Left colon (tissue), 2 donors: ENCODE measurements around the gene WARS2. TPM values are rescaled to one million over a fixed set of nuclear protein-coding genes. Genes with fewer than 3 reads are reported as not detected.

ENCODE experiments used
- ATAC-seq: fragments of 200-7000 bp; cut with Tn5 transposase; one replicate; pipeline ENCODE4 v1.9.1; 2020; ENCODE audit warnings: mild to moderate bottlenecking, moderate library complexity
- DNase-seq, 2 donors: peaks; one replicate each; pipeline ENCODE4 v3.0.0-alpha.2; 2020
- intact Hi-C, 2 donors: fragments of 100-400 bp; cut with DNase I in 1 of 2; cut with micrococcal nuclease in 1 of 2; formaldehyde crosslinking; loops; one replicate each; pipeline versions ENCODE4 v1.11.2 to v1.14.0; 2022; cut with DNase I, micrococcal nuclease
- total RNA-seq, 2 donors: library from RNA; stranded (reverse); fragmentation: NEBNext Ultra II Directional; extraction: Animal tissue kit (Norgen Biotek cat#: 25700); gene quantifications; one replicate each; pipeline ENCODE4 v1.2.1, GENCODE V29; 2021
- donor health status: DM: no; HTN: no; CAD: no.
- donor health status: DM: yes; HTN: yes; CAD: no.

The WARS2 gene
- total RNA-seq, 2 donors from 2014 or later, result 13.5 to 13.7 TPM

DNA sequence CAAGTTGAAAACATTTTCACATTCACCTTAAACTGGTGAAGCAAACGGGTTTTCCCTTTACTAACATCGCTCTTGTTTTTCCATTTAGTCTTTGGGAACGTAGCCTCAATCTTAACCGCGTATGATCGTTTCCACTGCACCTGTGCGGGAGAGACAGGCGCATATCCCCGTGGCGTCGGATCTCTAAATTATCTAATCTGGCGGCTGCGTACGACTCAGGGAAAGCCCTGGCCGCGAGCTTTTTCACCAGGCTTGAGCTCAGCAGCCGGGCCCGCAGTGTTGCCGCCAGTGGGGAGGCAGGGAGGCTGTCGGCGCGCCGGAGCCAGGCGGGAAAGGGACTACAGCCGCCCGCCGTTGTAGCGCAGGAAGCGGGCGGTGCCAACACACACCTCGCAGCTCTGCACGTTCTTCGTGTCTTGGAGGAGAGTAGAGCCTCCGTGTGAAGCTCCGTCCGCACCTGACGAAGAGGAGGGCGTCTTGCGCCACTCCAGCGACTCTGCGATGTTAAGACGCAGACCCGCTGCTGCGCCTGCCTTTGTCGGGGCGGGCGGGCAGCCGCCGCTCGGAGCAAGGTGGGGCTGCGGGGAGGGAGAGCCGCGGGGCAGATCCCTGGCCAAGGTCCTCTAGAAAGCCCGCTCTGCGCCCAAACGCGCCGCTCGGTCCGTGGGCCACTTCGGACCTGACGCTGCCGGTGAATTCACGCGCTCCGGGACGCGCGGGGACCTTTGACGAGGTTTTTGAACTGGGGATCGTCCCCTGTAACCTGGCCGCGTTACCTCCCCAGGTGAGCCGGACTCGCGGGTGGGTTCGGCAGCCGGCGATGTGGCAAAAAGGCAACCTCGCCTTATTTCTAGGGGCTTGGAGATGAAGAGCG is 133.8 kb downstream of the WARS2 start:
- intact Hi-C loops, result loop anchor here in 1 of 2 donors (5.0 kb wide), 1 partner anchor 854 kb away; no protein-coding TSS in a partner anchor
- no peak for ATAC-seq
- no peak for DNase-seq

DNA sequence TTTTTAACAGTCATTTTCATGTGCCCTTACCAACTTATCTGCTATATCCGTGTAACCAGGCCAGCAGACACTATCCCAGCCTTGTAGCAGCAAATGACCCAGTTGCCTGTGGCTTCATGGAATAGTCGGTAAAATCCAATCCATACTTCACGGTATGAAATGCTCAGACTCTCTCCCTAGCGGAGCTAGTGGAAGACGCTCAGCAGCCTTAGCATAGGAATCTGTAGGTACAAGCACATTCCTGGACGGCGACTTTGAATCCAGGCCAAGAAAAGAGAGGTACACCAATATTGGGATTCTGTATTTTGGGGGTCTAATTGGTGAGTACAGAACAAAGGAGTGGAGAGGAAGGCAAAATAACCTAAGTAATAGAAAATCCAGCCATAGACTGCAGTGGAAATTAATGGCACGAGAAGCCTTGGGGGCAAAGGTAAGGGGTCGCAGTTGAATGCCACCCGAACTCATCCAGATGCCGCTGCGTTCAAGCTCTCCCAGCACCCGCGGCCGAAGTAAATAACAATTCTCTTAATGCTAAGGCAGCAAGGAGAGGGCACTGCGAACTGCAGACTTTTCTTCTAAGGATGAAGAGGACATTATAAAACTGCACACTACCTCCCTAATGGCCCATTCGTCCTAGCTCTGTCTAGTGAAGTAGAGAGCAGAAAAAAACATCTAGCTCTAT is 134.6 kb downstream of the WARS2 start:
- intact Hi-C loops, result loop anchor here in 1 of 2 donors (5.0 kb wide), 1 partner anchor 854 kb away; no protein-coding TSS in a partner anchor
- DNase-seq, result no peak

DNA sequence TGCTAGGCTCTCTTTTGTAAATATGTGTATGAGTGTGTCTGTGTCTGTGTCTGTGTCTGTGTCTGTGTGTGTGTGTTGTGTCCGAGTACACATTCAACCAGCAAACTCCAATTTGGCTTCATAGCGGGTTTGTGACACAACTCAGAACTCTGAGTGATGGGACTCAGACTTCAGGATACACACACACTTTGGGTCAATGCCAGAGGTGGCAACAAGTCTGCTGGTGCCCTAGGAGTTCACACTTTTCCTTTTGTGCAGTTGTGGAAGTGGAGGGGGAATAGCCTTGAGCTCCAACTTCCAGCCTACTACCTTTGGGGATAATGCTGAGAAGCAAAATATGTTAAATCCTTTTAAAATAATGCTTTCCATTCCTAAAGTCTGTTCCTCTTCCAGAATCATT is 135.7 kb downstream of the WARS2 start:
- DNase-seq, result no peak
- intact Hi-C loops, result loop anchor here in 1 of 2 donors (5.0 kb wide), 1 partner anchor 852 kb away; no protein-coding TSS in a partner anchor
- no peak for ATAC-seq

More for the DNA sequence above, 134.6 kb downstream of the WARS2 start:
- no peak for ATAC-seq

DNA sequence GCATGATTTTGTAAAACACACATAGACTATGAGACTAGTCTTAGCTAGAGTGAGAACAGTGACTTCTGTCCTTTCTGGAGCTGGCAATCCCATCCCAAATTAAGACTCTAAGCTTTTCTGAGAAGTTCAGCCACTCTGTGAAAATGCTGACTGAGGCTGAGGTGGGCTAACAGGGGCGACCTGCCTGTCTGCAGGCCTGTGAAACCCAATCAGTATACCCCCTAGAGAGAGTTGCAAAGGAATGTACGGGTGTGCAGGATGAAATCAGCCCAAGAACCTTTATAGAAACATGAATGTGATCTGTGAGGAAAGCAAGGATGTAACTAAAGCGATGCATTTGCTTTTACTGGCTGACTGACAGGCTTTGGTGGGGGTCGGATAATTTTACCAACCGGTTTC is 136.3 kb downstream of the WARS2 start:
- DNase-seq (no peak), ATAC-seq (no peak)
- intact Hi-C loops, result no loop called here

DNA sequence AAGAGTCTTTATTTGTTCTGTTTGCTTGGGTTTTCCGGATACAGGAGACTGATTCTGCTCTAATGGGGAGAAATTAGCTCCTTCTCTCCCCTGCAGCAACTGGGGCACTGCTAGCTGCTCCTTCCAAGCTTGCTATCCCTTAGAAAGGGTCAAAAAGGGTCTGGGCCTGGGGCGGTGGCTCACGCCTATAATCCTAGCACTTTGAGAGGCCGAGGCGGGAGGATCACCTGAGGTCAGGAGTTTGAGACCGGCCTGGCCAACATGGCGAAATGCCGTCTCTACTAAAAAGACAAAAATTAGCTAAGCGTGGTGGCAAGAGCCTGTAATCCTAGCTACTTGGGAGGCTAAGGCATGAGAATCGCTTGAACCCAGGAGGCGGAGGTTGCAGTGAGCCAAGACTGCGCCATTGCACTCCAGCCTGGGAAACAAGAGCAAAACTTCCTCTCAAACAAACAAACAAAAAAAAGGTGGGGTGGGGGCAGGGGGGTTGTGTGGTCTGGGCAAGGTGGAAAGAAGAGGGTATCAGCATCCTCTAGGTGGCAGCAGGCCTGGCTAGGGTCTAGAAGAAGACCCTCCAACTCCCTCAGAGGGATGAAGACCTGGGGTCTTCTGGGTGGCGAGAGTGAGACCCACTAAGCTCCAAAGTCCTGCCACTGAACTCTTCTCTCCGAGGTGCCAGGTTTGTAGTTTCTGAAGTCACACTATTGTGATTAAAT is 136.9 kb downstream of the WARS2 start:
- ATAC-seq (no peak), DNase-seq (no peak)
- intact Hi-C loops, result no loop called here

DNA sequence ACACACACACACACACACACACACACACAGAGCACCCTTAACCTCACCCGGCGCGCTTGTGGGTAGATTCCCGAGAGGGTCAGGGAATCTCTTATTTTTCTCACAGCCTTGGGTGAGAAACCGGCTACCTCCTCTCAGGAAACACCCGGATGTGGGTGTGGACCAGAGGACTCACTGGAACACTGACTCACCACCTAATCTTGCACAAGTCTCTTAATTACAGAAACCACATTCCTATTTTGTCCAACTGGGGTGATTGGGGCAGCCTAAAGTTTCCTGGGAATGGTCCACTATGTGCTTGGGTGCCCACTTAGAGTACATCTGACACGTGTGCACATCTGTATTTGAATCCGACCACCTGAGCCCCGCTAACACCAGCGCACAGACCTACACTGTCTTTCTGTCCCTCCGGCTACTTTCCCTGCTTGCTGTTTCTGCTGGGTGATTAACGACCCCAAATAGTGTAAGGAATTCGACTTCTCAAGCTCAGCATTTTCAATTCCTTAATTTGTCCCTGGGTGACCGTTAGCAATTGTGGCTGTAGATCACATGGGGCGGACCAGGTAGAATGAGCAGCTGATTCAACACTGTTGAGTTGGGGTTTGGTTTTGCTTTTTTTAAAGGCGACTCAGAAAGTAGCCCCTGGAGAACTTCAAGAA is 138.3 kb downstream of the WARS2 start:
- ATAC-seq, result peak; percentile 54
- no peak for DNase-seq
- intact Hi-C loops, result no loop called here

DNA sequence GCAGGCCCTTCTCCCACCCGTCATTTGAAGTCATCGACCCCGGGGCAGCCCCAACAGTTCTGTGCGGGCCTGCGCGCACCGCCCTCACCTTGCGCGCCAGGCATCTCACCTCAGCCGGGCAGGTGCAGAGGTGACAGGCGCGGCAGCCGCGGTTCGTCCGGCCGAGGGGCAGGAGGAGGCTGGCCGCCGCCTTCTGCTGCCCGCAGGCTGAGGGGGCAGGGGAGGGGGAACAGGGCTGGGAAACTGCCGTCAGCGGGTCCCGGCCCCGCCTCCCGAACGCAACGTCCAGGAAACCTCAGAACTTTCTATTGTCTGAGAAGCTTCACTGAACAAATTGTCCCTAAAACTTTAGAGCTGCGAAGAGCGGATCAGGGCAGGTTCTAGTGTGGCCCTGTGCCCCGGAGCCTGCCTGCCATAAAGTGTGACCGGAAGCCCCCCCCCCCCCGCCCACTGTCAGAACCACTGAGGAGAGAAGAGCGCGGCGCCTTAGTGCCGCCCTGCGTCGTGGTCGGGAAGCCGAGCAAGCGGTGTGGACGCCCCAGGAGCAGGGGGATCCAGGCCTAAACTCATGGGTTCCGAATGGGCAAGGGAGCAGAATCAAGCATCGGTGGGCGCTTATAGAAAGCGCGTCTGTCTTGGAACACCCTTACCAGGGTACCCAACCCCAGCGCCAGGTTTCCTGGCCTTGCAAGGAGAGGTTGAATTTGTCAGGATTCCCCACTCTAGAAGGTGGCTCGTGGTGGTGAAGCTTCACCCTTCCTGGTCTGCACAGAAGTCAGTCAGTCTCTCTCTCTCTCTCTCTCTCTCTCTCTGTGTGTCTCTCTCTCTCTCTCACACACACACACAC is 139.0 kb downstream of the WARS2 start:
- DNase-seq (no peak), ATAC-seq (peak; percentile 5)
- intact Hi-C loops, result no loop called here

DNA sequence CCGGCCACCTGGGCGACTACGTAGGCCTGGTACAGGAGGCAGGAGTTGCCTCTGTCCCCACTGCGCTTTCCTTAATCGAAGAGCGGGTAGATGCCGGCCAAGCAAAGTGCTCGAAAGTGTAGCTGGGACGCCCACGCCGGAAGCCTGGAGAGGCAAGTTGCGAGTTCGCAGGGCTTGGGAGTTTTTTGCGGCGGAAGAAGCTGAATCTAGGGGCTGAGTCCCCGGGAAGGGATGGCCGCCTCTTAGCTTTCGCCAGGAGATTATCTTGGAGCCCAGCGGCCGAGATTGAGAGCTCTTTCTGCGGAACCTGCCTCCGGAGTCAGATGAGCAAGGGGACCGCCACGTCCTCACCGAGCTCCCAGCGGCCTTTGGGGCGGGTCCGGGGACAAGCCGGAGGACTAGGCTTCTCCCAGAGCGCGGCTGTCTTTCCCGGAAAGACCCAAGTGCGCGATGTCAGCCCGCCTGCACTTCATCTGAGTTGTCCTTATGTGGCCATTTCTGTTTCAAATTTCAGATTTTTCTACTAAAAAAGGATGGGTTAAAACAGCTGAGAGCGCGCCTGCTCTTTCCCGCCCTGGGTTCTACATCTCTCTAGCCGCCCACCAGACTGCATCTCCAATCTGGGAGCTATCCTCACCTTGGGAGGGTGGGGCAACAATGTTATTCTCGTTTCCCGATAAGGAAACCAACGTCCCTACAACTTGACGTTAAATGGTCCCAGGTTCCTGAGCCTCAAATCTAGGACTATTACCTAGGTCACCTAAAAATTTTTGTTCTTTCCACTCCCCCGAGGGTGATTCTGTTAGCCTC is 139.9 kb downstream of the WARS2 start:
- DNase-seq (no peak), ATAC-seq (no peak)
- intact Hi-C loops, result no loop called here

DNA sequence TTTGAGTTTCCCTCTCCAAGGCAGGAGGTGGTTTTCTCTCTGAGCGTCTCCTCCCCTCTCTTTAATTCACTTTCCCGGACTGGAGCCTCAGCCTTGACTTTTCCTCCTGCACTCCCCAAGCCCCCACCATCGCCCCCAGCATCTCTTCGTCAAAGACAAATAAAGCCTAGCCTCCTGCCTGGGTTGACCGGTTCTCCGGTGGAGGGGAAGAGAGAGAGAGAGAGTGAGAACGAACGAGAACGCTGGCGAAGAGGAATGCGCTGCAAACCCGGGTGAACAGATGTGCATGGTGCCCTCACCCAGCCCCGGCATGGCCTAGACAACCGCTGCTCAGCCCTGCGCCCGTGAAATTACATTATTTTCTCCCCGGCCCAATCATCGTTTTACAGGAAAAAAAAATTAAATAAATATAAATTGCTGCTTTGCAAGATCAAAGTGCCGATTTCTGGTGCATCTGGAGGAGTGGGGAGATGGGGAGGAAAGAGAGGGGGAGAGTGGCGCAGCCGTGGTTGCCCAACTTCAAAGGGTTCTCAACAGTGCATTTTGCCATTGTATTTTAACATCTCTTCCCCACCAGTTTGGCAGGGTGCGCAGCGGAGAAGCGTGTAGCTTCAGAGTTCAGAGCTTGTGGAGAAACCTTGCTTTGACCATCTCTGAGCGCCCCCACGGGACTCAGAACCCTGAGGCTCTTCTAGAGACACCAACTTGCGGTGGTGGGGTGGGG is 140.9 kb downstream of the WARS2 start:
- intact Hi-C loops, result no loop called here
- no peak for ATAC-seq

DNA sequence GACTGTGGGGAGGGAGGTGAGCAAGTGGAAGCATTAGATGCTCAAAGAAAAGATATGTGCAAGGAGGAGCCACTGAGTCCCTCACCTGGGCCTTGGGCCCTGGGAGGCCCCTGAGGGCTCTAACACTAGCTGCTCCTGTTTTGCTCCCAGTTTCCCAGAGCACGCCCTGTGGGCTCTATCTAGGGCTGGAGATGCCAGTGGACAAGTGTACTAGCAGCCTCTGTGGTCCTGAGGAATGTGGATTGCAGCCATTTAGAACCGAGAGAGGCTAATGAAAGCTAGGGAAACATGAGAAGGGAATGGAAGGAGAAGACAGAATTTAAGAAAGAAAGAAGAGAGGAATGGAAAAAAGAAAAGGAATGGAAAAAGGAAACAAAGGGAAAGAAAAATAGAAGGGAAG is 142.3 kb downstream of the WARS2 start:
- no peak for ATAC-seq
- intact Hi-C loops, result no loop called here
- DNase-seq, result no peak

More for the DNA sequence above, 140.9 kb downstream of the WARS2 start:
- no peak for DNase-seq

DNA sequence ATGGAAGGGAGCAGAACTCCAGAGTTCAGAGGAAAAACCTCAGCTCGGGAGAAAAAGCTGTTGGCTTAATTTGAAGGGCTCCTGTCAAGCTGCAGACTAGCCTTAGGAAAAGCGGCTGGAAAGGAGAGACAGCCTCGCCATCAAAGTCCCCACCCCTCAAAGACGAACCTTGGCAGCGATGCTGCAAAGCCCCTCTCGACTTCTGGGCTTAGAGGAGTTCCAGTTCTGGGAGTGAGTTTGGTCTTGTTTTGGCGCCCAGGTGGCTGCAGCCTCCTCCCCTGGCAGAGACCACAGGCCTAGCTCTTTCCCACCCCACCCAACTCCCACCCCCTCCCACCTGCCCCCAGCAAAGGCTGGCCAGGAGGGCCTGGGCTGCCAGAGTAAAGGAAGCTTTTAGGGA is 143.2 kb downstream of the WARS2 start:
- DNase-seq (no peak), ATAC-seq (no peak)
- intact Hi-C loops, result no loop called here

DNA sequence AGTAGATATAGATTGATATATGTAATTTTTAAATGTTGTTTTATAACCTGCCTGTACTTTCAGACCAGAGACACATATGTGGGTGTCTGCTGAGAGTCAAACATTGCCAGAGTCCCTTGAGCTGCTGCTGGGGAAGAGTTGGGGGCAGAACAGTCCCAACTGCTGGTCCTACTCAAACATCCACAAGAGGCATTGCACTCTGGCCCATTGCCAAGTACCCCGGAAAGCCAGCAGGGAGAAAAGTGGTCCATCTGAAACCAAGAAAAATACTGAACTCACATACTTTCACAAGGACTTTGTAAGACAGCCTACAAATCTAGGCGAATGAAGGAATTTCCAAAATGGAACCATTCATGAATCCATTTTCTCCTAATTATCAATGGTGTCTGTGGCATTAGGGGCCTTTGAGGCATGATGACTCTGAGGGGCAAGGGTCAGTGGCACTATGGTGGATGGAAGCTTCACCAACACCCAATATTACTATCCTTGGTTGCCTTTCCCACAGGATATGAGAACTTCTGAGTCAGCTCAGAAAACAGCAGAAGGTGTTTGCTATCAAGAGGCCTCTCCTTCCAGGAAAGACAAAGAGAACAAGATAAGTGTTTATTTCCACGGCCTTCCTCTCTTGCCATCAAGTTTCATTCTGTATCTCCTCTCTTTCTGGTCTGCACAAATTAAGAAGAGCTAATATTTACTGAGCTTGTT is 145.0 kb downstream of the WARS2 start:
- intact Hi-C loops, result no loop called here
- ATAC-seq (no peak), DNase-seq (no peak)

DNA sequence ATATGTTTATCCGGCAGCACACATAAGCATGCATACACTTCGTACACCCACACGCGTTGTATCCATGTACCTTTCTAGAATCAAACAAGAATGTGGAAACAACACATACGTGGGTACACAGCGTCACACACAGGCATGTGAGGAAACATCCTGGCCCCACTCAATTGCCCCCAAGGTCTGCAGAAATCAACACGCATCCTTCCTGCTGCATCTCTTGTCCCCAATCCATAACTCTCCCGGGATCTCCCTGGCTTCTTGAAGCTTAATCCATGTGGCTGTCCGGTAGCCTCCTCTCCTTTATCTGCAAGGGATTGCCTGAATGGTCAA is 146.8 kb downstream of the WARS2 start:
- DNase-seq, result no peak
- intact Hi-C loops, result no loop called here
- no peak for ATAC-seq

DNA sequence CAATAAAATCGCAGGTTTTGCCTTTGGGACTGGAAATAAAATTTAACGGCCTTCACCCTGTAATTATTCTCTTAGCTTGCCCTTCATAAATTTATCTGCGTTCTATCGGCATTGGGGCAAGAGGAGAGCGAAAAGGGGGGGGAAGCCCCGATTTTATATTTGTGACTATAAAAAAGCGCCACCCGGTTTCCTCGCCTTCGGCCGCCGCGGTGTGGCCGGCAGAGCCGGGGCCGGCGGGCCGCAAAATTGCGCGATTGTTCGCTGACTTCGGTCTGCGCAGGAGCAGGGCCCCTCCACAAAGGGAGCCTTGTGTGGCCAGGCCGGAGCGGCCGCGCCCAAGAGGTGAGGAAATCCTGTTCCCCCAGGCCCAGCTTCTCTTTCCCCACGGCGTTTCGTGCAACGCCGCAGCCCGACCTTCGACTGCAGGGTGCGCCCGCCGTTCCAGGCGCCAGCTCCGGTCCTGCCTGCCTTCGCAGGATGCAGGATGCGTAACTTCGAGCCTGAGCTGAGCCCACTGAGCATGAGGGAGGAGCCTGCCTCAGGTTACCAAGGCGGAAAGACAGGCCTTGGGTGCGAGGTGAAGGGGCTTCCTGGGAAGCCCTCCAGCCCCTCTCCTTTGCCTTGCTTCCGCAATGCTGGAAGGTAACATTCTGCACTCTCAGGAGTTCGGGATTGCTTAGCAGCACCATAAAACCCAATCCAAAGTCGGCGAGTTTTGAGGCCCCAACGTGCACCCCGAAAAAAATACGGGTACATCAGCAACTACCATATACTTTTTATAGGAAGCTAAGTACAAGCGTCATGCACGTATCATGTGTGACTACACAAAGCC is 147.4 kb downstream of the WARS2 start:
- DNase-seq, result no peak
- peak; percentile 36 for ATAC-seq
- intact Hi-C loops, result no loop called here

DNA sequence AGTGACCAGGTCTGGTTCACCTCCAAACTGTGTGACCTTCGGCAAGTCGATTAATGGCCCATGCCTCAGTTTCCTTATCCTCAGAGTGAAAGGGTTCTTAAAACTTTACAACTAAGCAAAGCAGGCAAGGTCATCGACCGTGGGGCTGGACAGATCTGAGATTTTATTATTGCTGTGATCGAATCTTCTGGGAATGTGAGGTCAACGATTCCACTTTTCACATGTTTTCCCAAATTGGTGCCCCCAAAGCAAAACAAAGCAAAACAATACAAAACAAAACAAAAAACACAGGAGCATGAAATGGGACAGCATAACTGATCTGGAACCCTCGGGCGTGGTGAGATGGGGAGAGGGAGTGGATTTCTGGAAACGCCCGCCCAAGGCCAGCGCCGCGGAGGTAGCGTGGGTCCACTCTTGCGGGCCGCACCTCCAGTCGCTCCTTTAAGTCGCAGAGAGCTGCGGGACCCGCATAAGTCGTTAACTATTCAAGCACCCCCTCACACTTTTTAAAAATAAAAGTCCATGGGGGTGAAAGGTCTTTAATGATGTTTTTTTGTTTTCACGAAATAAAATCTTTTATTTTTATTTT is 148.1 kb downstream of the WARS2 start:
- intact Hi-C loops, result no loop called here
- DNase-seq (no peak), ATAC-seq (no peak)
